Measurements from ENCODE around the gene ARPC5.

ARPC5 gene

DNA sequence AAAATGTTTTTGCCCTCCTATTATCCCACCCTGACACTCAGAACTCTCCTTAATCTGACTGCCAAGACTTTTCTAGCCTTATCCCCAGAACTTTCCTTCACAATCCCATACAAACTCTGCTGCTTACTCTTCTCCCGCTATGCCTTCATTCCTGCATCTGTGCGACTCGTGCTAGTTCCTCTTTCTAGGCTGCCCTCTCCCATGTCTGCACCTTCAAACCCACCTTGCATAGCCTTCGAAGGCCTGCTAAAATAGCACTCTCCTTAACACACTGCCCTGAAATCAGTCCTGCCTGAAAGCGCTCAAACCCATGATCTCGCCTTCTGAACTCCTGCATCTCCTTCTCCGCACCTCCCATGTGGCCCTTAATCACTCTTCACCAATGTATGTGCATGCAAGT lies 42.9 kb downstream of the ARPC5 start:
- DNase-seq = no peak
- no peak for TF ChIP-seq POLR2A (IDR thresholded peaks at IDR 0.05; ENCODE audit: low read length)
- TF ChIP-seq GATA1 (IDR thresholded peaks at IDR 0.05; ENCODE audit: low read depth, low read length) = no peak

DNA sequence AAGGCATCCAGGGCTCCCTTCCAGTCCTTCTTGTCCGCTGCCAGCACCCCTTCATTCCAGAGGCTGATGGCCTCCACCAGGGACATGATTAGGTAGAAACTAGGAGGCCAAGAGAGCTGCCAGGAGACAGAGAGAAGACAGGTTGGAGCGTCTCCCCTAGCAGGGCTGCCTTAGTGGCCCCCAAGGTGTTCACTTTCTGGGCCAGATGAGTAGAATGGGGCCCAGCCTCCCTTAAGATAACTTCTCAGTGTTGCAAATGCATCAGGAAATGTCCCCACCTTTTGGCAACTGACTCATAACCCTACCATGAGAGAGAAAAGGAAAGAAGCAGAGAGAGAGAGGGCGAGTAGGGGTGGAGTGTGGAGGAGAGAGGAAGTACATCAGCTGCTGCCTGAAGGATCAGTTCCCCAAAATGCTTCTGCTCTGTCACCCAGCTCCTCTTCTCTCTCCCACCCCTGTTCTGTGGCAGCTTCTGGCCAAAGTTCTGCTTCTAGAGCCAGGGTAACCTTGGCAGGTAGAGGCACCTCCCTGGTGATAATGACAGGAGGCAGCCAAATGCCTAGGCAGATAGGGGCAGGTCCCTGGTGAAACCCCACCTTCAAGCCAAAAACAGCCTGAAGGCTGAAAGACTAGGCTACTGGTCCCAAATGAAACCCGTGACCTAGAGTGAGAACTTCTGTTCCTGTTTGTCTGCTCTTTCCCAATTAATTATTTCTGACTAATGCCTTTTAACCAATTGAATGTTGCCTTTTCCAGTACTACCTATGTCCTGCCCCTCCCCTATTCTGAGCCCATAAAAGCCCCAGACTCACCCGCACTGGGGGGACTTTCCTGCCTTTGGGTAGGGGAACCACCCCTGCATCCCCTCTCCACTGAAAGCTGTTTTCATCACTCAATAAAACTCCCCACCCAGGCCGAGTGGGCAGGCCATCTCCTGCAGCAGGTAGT lies 45.1 kb downstream of the ARPC5 start, which contains the start of gene NCF2:
NCF2 (minus strand) TSS at position 216 of the 948 bp plus-strand sequence; CDS start at position 86, 130 bp downstream.
- DNase-seq = peak in 1 of 2 experiments; percentile 9
- TF ChIP-seq POLR2A (IDR thresholded peaks at IDR 0.05; ENCODE audit: low read length) (no peak), GATA1 (IDR thresholded peaks at IDR 0.05; ENCODE audit: low read depth, low read length) (no peak)

DNA sequence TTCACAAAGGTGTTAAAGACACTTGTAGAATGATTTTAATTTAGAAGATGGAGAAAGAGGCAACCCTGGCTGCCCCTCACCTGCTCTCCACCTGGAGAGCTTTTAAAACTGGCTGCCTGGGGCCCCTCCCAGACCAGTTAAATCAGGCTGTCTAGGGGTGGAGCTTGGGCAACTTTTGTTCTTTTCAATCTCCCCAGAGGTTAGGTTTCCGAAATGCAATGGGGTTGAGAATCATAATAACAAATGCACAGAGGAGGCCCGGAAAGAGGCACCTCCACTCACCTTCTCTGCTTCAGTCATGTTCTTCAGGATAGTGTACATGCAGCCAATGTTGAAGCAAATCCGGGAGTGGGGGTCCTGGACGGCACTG lies 45.7 kb downstream of the ARPC5 start:
- TF ChIP-seq POLR2A (IDR thresholded peaks at IDR 0.05; ENCODE audit: low read length) (no peak), GATA1 (IDR thresholded peaks at IDR 0.05; ENCODE audit: low read depth, low read length) (no peak)

DNA sequence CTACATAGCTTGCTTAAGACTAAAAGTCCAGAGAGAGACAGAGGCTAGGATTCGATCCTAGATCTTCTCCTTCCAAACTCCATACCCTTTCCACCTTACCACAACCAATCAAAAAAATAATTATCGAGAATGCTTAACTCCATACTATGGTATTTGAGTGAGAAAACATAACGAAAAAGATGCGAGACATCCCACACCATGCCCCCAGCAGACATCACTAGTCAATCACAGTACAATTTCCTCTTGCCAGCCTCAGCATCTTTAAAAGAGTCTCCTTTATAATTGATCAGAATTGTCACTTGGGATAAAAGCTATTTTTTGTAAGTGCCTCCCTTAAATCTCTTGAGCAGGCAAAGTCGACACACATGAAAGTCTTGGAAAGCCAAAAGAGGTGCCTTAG lies 46.2 kb downstream of the ARPC5 start:
- no peak for DNase-seq
- no peak for TF ChIP-seq GATA1 (IDR thresholded peaks at IDR 0.05; ENCODE audit: low read depth, low read length)
- no peak for TF ChIP-seq POLR2A (IDR thresholded peaks at IDR 0.05; ENCODE audit: low read length)

More for the DNA sequence above, 45.7 kb downstream of the ARPC5 start:
- DNase-seq = no peak

DNA sequence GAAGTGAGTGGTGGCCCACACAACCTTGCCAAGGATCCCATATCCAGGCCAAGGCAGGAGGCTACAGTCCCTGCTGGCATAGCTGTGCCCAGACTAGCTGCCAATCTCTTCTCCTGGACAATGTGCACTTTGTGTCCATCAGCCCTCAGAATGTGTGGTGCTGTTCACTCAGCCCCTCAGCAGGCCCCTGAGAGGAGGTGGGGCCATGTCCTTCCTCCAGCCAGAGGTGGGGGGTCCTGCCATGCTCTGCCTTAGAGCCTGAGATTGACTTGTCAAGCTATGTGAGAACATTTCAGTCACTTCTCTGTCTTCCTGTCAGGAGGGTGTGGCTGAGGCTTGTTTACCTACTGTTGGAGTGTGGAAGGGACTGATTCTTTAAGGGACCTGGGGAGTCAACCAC lies 46.8 kb downstream of the ARPC5 start:
- TF ChIP-seq GATA1 (IDR thresholded peaks at IDR 0.05; ENCODE audit: low read depth, low read length) (no peak), POLR2A (IDR thresholded peaks at IDR 0.05; ENCODE audit: low read length) (no peak)
- DNase-seq = no peak

DNA sequence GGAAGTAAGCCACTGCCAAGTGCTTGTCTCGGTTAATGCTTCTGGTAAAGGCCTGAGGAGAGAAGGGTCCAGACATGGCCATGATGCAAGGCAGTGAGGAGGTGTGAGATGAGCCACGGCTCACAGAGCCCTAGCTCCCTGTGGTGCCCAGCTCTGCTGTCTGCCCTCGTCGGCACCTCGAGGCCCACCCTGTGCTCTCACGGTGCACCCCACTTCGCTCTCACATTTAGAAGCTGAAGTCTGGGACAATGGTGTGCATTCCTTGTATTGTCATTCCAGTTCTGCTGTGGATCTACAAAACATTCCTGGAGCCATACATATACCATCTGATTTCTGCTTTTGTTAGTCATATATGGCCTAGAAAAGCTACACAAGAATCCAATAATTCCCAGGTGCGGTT lies 48.7 kb downstream of the ARPC5 start:
- no peak for DNase-seq
- TF ChIP-seq POLR2A (IDR thresholded peaks at IDR 0.05; ENCODE audit: low read length) = no peak
- no peak for TF ChIP-seq GATA1 (IDR thresholded peaks at IDR 0.05; ENCODE audit: low read depth, low read length)

DNA sequence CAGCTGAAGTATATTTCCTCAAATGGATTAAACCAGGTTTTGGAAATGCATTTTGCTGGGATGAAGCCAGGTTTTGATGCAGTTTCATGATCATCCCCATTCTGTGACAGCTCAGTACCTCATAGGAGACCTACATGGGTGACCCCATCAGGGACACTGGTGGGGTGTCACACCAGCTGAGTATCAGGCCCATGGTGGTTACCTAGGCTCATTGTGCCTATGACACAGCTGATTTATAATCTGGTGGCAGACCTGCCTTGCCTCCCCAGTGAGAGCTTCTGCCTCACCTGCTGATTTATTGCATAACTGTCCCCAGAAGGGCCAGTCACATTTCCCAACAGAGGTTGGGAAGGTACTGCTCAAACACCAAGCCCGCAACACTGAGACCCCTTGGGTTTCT lies 49.1 kb downstream of the ARPC5 start:
- TF ChIP-seq POLR2A (IDR thresholded peaks at IDR 0.05; ENCODE audit: low read length) = no peak
- TF ChIP-seq GATA1 (IDR thresholded peaks at IDR 0.05; ENCODE audit: low read depth, low read length) = no peak
- no peak for DNase-seq

DNA sequence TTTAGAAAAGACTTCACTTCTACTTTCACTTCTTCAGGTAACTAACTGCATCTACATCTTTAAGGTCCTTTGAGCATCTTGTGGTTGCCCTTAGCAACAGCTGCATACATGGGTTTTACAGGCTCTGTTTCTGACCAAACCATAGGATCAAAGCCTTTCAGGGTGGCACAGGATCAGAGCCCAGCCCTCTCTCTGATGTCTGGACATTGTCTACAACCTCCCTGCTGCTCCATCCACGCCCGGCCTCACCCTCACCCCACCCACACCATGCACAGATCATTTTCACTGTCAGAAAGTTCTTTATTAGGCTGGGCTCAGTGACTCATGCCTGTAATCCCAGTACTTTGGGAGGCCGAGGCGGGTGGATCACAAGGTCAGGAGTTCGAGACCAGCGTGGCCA lies 50.5 kb downstream of the ARPC5 start:
- no peak for DNase-seq
- TF ChIP-seq POLR2A (IDR thresholded peaks at IDR 0.05; ENCODE audit: low read length) (no peak), GATA1 (IDR thresholded peaks at IDR 0.05; ENCODE audit: low read depth, low read length) (no peak)

DNA sequence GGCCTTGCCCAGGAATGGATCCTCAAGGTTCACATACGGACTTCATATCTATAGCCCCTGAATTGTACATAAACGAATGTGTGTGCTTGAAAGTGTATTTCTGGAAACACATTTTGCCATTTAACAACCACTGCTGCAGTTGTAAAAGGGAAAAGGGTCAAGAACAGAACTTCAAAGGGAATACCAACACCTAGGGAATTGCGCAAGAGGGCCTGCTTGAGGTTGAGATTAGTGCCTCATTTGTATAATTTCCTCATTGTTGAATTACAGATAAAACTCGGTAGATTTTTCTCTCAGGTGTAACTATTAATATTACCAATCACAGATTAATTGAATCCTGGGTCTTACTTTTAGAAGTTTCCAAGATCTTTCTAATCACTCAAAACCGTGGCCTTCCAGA lies 51.4 kb downstream of the ARPC5 start:
- TF ChIP-seq GATA1 (IDR thresholded peaks at IDR 0.05; ENCODE audit: low read depth, low read length) = no peak
- TF ChIP-seq POLR2A (IDR thresholded peaks at IDR 0.05; ENCODE audit: low read length) = no peak
- DNase-seq = no peak

DNA sequence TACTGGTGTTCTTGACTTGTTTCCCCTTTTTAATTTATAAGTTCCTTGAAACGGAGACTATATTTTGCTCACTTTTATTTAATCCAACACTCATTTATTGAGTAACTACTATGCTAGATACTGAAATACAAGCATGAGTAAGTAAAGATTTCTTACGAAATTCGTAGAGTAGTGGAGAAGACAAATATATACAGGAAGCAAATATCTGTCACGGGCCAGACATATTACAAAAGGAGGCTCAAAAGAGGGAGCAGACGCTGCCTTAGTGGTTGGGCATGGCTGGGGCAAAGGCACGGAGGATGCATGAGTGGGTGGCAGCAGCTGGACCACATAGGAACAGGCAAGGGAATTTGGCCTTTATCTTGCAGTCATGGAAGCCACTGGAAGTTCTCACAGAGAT lies 52.1 kb downstream of the ARPC5 start:
- TF ChIP-seq POLR2A (IDR thresholded peaks at IDR 0.05; ENCODE audit: low read length) (no peak), GATA1 (IDR thresholded peaks at IDR 0.05; ENCODE audit: low read depth, low read length) (no peak)
- no peak for DNase-seq

DNA sequence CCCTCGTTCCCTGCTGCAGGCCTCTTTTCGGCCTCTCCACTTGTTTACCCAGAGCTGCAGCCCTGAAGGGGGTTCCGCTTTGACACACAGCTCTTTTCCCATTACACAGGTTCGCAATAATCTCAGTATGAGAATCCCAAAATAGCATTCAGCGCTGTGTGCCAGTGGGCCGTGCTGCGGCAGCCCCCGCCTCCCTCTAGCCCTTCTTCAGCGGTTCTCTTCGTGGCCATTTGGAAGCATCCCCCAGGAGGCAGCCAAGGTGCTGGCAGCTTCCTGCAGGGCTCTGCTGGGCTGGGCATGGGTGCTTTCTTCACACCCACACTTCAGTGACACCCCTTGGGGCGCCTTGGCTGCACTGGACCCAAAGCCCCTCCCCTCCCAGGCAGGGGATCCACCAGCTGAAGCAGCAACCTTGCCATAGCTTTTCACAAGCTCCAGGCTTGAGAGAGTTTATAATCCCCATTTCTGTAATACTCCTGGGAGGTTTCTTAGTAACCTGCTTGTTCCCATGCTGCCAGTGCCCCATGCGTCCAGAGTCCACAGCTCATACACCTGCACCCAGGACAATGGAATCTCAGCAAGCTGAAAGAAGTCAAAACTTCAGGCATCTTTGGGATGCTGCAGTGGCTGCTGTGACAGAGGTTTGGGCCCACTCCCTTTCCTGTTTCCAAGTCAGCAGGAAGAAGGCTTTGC lies 53.4 kb downstream of the ARPC5 start:
- TF ChIP-seq POLR2A (IDR thresholded peaks at IDR 0.05; ENCODE audit: low read length) (no peak), GATA1 (IDR thresholded peaks at IDR 0.05; ENCODE audit: low read depth, low read length) (no peak)
- DNase-seq = no peak

DNA sequence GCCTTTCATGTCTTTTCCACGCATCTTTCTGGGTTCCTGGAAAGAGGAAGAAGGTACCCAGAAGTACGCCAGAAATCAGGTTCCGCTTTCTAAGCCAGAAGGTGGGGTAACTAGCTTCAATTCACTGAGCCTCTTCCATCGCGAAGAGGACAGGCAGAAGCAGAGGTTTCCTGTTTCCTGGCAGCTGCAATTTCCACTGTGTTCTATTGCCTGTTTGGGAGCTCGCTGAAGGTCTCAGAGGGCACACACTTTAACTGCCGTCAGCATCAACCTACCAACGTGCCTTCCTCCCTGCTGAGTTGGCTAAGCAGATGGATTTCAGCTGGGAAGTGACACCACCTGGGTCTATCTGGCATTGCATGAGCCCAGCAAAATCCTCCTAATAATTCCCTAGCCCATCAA lies 55.3 kb downstream of the ARPC5 start:
- DNase-seq = peak; percentile 12 to 27
- TF ChIP-seq POLR2A (IDR thresholded peaks at IDR 0.05; ENCODE audit: low read length) (no peak), GATA1 (IDR thresholded peaks at IDR 0.05; ENCODE audit: low read depth, low read length) (no peak)

DNA sequence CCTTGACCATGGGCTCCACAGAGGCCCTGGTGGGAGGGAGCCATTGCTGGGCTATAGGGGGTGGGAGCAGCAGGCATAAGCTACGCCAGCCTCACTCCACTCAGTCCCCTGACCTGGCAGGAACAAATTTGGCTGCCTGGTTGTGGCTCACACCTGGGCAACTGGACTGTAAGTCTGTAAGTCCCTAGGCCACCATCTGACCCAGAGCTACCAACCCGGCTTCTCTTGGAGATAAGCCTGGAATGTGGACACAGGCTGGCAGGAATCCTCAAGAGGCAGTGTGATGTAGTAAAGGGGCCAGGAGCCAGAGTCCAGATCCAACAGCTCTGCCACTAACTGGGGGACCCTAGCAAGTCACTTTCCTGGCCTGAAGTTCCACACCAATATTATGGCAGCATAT lies 56.7 kb downstream of the ARPC5 start:
- TF ChIP-seq POLR2A (IDR thresholded peaks at IDR 0.05; ENCODE audit: low read length) (no peak), GATA1 (IDR thresholded peaks at IDR 0.05; ENCODE audit: low read depth, low read length) (no peak)
- DNase-seq = no peak

DNA sequence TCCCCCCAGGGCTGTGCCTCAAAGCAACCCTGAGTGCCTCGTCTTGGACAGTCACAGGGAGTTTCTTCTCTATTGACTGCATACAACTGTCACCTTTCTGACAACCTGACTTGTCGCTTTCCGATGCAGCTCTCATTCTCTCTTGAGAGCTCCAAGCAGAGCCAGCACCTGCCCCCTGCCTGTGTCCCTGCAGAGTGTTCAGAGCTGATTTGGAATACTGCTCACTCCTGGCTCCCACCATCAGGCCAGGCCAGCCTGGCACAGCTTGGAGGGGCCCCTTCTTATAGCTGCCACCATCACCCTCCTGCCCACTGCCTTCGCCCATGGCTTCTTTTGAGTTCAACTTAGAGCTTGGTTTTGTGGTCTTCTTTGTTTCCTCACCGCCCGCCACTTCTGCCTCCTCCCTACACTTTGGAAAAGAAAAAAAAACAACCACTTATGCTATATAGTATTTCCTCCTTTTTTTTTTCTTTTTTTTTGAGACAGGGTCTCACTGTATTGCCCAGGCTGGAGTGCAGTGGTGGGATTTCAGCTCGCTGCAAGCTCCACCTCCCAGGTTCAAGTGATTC lies 57.6 kb downstream of the ARPC5 start:
- TF ChIP-seq GATA1 (IDR thresholded peaks at IDR 0.05; ENCODE audit: low read depth, low read length) (no peak), POLR2A (IDR thresholded peaks at IDR 0.05; ENCODE audit: low read length) (no peak)
- DNase-seq = no peak

All from erythroblast (primary cell).